Measurements from ENCODE around the gene ALDOC. TPM values are rescaled to one million over a fixed set of nuclear protein-coding genes. Genes with fewer than 3 reads are reported as not detected.

The ALDOC gene
- polyA plus RNA-seq, 2 of the 4 experiments (the other 2 are of a cell fraction), result 1.9 to 6.3 TPM

- ATAC-seq (no peak), DNase-seq (ENCODE audit: low read depth in 1 of 2, low spot score in 1 of 2) (no peak), FAIRE-seq (no peak)
- Histone ChIP-seq H3K4me3 (peak overlapping the region; percentile 92), H3K27ac (no peak overlapping the region; a peak in 1 of 6 replicates), H3K4me2 (peak overlapping the region; percentile 94), H3K4me1 (peaks cover 30% of the 10 kb centered on the region), H3K9me3 (no peaks in the 10 kb centered on the region)
- 71% methylated on average over 5 of the region's 5 CpGs for WGBS (ENCODE audit: missing lambda C conversion rate)
- no peak for TF ChIP-seq JUNB (IDR thresholded peaks at IDR 0.05)
- CTCF ChIA-PET, result interaction anchor here (0.6 to 3.8 kb wide), 14 partner anchors 10 to 149 kb away, joined by 3 to 24 read pairs (median 4); partner anchors contain the start of genes SDF2 and SUPT6H
- POLR2A ChIA-PET, result interaction anchor here (0.8 to 2.1 kb wide), 2 partner anchors 51 to 215 kb away, joined by 4 to 8 read pairs; partner anchors contain the start of gene POLDIP2
These were observed 4.2 kb downstream of the ALDOC start for GRCh38 chr17:28572259-28573039.

DNA sequence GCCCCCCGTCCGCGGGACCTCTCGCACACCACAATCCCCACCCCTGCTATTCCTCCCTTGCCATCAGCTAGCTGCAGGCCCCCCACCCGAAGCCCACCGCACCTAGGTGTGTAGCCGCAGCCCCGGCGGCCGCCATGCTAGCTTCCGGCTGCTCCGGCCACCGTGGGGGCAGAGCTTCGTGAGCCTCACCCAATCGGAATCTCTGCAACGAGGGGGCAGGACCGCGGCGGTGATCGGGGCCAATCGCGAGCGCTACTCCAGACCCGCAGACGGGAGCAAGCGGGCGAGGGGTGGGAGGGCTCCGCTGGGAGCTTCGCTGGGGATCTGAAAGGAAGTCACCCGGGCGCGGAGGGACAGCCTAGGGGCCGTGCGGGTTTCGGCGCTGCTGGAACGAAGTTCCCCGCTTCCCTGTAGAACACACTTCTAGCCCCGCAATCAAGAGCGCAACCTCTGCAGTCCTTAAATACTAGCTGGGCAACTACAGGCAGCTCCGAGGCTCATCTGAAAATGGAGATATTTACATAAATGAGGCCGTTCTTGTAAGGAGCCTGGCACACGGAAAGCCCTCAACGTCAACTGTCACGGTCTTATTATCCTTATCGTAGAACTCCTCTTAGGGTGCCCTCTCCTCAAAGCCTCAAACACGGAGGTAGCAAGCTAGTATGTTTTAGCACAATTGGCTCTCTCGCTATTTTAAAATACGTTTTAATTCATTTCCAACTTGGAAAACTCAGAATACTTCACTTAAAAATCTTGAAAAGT, 5.2 kb downstream of the ALDOC start, which contains the start of gene PIGS:
Gene PIGS, minus strand, starts transcription at position 164 of the 762 bp plus-strand sequence. Its CDS starts 28 bp downstream, at position 136.
- Histone ChIP-seq H3K4me3 (peak within 1 kb of the TSS; percentile 92), H3K4me1 (peaks cover 26% of the 10 kb centered on the region), H3K27ac (peak within 1 kb of the TSS; percentile 87 to 91), H3K4me2 (peak within 1 kb of the TSS; percentile 96), H3K9me3 (no peaks in the 10 kb centered on the region)
- POLR2A ChIA-PET, result interaction anchor here (0.6 to 2.1 kb wide), 6 partner anchors 19 to 214 kb away, joined by 3 to 8 read pairs (median 4); partner anchors contain the start of genes BLTP2, POLDIP2 and UNC119
- DNase-seq (ENCODE audit: low read depth in 1 of 2, low spot score in 1 of 2) (peak; percentile 92 to 100), FAIRE-seq (no peak), ATAC-seq (peak; percentile 93 to 99)
- CTCF ChIA-PET, result interaction anchor here (0.6 to 3.8 kb wide), 13 partner anchors 11 to 177 kb away, joined by 3 to 24 read pairs (median 5); partner anchors contain the start of genes SDF2 and SUPT6H
- 2% methylated on average over 32 of the region's 49 CpGs for WGBS (ENCODE audit: missing lambda C conversion rate)
- TF ChIP-seq FOSL2 (IDR thresholded peaks at IDR 0.05) (no peak), FOSL2 (CRISPR knock-in tag; IDR thresholded peaks at IDR 0.05) (no peak), ELK1 (IDR thresholded peaks at IDR 0.05; ENCODE audit: low read depth, low read length) (no peak), KDM5A (IDR thresholded peaks at IDR 0.05) (peak; percentile 79), EHF (CRISPR knock-in tag; IDR thresholded peaks at IDR 0.05) (no peak), ESRRA (IDR thresholded peaks at IDR 0.05; ENCODE audit: borderline replicate concordance, low read length) (no peak), GATA3 (IDR thresholded peaks at IDR 0.05; ENCODE audit: borderline replicate concordance) (no peak), HMGXB4 (CRISPR knock-in tag; IDR thresholded peaks at IDR 0.05; ENCODE audit: borderline replicate concordance) (no peak), USF2 (IDR thresholded peaks at IDR 0.05) (no peak), JUNB (IDR thresholded peaks at IDR 0.05) (no peak), JUN (IDR thresholded peaks at IDR 0.05) (peak in 1 of 2 experiments; percentile 50; a peak in 1 of 5 replicates), POLR2AphosphoS2 (conservative IDR thresholded peaks at IDR 0.05; ENCODE audit: low read length) (no peak), RCOR1 (IDR thresholded peaks at IDR 0.05; ENCODE audit: low read depth, low read length) (no peak), MAFK (IDR thresholded peaks at IDR 0.05; ENCODE audit: partially characterized antibody) (no peak), MAZ (IDR thresholded peaks at IDR 0.05; ENCODE audit: borderline replicate concordance, low read depth, low read length) (no peak), RFX5 (IDR thresholded peaks at IDR 0.05) (peak; percentile 47; the same call in 1 of the 2 replicates), RARB (CRISPR knock-in tag; IDR thresholded peaks at IDR 0.05) (no peak), CBX8 (IDR thresholded peaks at IDR 0.05) (no peak), FOXS1 (CRISPR knock-in tag; IDR thresholded peaks at IDR 0.05) (no peak), CTCF (IDR thresholded peaks at IDR 0.05) (no peak), HOXB5 (CRISPR knock-in tag; IDR thresholded peaks at IDR 0.05) (no peak), ZC3H11A (IDR thresholded peaks at IDR 0.05) (no peak), BCL3 (IDR thresholded peaks at IDR 0.05) (0 out of 3 replicates have a peak, but pooled peaks have one; percentile 32), TFCP2L1 (CRISPR knock-in tag; IDR thresholded peaks at IDR 0.05) (no peak), POLR2A (IDR thresholded peaks at IDR 0.05; ENCODE audit: low read length) (peak; percentile 84), HDAC2 (IDR thresholded peaks at IDR 0.05) (no peak)
- TF ChIP-seq, protein P1, sequence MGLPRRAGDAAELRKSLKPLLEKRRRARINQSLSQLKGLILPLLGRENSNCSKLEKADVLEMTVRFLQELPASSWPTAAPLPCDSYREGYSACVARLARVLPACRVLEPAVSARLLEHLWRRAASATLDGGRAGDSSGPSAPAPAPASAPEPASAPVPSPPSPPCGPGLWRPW (IDR thresholded peaks at IDR 0.05), result no peak
- TF ChIP-seq, protein P2, sequence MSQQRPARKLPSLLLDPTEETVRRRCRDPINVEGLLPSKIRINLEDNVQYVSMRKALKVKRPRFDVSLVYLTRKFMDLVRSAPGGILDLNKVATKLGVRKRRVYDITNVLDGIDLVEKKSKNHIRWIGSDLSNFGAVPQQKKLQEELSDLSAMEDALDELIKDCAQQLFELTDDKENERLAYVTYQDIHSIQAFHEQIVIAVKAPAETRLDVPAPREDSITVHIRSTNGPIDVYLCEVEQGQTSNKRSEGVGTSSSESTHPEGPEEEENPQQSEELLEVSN (IDR thresholded peaks at IDR 0.05; ENCODE audit: borderline replicate concordance, low read depth), result no peak
